CD4-positive, alpha-beta T cell treated with Interleukin-4 for 4 hours (primary cell): ENCODE results near the gene TMEM161A.
"Not testable (repeated sequence)": the region's sequence is repeated elsewhere in the genome, so short reads cannot be mapped to it uniquely, and the experiment has no call there.

Source experiments
- DNase-seq: peaks from one replicate; pipeline ENCODE4 v3.0.0-alpha.2; 2020

The TMEM161A gene

GRCh38 chr19:19120308-19121231, 17.7 kb downstream of the TMEM161A start:
- DNase-seq, result no peak

GRCh38 chr19:19119325-19120237, 18.7 kb downstream of the TMEM161A start:
- DNase-seq, result no peak

DNA sequence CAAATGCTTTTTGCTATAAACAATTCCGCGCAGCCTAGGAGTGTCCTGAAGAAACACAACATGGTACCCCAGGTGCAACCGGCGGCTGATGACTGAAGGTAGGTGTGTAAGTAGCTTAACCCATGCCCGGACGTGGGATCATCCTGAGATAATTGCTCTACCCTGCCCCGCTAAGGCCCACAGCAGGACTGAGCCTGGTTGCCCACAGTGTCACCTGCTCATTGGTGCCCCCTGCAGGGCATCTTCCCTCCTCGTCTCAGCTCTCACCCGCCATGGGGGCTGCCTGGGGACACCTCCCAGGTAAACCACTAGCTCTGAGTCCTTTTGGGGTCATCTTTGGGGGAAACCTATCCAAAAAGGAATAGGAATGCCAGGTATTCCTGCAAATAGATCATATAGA, 22.3 kb downstream of the TMEM161A start:
- peak; percentile 19 for DNase-seq

GRCh38 chr19:19113040-19113626, 25.1 kb downstream of the TMEM161A start:
- no peak for DNase-seq

- DNase-seq, result no peak
These were observed 26.2 kb downstream of the TMEM161A start for GRCh38 chr19:19111967-19112580.

GRCh38 chr19:19111136-19111835, 27.0 kb downstream of the TMEM161A start:
- no peak for DNase-seq

DNA sequence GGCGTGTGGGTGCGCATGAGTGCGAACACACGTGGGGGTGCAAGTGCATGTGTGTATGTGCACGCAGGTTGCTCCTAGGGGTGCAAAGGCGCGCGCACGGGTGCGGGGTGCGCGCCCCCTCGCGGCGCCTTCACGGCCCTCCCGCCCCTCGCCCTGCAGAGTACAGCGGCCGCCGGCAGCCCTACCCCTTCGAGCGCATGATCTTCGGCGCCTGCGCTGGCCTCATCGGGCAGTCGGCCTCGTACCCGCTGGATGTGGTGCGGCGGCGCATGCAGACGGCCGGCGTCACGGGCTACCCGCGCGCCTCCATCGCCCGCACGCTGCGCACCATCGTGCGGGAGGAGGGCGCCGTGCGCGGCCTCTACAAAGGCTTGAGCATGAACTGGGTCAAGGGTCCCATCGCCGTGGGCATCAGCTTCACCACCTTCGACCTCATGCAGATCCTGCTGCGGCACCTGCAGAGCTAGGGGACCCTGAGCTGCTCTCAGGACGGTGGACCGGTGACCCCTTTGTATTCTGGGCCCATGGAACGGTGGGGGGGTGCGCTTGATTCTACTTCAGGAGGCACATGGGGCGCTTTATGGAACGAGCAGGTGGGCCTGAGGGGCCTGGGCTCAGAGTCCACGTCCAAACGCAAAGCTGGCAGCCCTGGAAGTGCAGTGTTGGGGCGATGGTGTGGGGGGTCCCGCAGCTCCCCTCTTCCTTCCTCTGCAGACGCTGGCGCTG, 27.7 kb downstream of the TMEM161A start:
- no peak for DNase-seq

GRCh38 chr19:19109601-19110000, 28.7 kb downstream of the TMEM161A start:
- DNase-seq, result no peak

DNA sequence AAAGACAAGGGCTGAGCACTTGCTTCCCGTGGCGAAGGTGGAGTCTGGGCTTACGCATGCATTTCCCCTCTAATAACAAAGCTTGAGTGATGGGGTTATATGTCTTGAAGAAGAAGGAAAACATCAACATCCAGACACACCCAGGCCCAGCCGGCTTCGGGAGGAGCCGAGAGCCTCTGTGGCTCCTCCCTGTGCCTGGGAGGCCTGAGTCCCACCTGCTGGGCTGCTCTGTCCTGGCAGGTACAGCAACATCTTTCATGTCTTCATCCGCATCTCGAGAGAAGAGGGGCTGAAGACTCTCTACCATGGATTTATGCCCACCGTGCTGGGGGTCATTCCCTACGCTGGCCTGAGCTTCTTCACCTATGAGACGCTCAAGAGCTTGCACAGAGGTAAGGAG, 30.6 kb downstream of the TMEM161A start:
- no peak for DNase-seq

GRCh38 chr19:19106938-19107337, 31.3 kb downstream of the TMEM161A start:
- DNase-seq, result not testable (repeated sequence)

GRCh38 chr19:19106056-19106551, 32.2 kb downstream of the TMEM161A start:
- no peak for DNase-seq

DNA sequence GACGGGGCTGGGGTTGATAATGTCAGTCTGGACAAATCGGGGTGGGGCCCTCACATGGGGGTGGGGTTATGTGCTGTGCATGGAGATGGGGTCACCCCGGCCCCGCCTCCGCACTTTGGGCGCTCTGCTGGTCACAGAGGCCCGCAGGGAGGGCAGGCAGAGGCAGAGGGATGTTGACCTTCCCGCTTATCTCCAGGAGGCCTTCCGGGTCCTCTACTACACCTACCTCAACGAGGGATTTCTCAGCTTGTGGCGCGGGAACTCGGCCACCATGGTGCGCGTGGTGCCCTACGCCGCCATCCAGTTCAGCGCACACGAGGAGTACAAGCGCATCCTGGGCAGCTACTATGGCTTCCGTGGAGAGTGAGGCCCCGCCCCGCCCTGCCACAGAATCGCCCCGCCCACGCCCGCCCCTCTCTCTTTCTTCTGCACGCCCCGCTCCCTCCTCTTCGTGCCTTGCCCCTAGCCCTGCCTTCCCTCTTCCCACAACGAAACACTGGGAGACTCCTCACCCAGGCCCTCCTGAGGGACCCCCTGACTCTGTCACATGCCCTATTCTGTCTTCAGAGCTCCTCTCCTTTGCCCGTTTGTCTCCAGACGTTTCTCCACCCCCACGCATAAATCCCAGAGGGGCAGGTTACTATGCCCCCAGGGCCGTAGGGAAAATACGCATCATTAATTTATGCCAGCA, 32.8 kb downstream of the TMEM161A start:
- DNase-seq, result no peak

DNA sequence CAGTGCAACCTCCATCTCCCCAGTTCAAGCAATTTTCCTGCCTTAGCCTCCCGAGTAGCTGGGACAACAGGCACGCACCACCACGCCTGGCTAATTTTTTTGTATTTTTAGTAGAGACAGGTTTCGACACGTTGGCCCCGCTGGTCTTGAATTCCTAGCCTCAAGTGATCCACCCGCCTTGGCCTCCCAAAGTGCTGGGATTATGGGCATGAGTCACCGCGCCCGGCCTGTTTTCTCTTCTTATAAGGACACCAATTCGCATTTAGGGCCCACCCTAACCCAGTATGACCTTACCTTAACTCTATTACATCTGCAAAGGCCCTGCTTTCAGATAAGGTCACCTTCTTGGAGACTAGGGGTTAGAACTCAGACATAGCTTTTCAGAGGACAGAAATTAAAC, 35.1 kb downstream of the TMEM161A start:
- DNase-seq, result no peak

- not testable (repeated sequence) for DNase-seq
These were observed 35.7 kb downstream of the TMEM161A start for GRCh38 chr19:19102566-19102965.

DNA sequence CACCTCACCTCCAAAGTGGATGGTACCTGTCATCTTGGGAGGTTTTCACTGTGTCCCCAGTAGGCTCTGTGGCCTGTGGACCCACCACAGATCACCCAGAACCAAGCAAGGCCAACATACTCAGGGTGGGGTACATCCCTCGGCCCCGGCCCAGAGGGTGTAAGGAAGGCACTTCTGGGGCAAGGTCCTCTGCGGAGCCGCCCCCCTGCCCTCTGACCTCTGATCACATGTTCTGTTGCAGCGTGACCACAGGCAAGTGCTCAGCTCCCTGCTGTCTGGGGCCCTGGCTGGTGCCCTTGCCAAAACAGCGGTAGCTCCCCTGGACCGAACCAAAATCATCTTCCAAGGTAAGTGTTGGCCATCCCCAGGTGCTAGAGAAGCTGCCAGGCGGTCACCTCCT, 36.7 kb downstream of the TMEM161A start:
- no peak for DNase-seq

DNA sequence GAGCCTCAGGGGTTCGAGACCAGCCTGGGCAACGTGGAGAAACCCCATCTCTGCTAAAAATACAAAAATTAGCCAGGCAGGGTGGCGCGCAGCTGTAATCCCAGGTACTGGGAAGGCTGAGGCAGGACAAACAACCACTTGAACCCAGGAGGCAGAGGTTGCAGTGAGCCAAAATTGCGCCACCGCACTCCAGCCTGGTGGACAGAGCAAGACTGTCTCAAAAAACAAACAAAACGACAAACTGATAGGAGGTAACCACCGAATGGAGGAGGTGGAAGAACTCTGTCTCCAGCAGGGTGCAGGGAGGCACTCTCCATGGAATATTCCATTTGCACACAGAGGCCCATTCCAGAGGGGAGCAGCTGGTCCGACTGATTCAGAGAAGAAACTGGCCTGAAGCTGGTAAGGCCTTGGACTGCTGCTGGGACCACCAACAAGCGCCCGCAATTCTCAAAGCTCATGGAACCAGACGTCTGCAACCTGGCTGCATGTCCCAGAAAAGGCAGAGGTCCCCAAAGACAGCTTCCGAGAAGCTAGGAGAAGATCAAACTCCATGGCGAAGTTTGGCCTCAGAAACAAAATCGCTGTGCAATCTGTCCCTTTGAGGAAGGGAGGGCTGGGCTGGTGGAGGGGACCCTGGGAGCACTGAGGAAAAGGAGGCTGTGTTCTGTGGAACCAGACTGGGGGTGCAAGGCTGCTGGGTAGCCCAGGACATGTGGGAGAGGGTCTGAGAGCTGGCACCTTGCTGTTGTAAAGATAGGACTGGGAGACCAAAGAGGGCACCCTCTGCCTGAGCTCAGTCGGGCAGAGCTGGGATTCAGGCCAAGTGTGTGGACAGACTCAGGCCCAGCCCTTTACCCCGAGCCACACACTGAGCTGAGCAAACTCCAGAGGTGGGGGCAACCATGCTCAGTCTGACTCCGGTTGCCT, 39.3 kb downstream of the TMEM161A start:
- no peak for DNase-seq

DNA sequence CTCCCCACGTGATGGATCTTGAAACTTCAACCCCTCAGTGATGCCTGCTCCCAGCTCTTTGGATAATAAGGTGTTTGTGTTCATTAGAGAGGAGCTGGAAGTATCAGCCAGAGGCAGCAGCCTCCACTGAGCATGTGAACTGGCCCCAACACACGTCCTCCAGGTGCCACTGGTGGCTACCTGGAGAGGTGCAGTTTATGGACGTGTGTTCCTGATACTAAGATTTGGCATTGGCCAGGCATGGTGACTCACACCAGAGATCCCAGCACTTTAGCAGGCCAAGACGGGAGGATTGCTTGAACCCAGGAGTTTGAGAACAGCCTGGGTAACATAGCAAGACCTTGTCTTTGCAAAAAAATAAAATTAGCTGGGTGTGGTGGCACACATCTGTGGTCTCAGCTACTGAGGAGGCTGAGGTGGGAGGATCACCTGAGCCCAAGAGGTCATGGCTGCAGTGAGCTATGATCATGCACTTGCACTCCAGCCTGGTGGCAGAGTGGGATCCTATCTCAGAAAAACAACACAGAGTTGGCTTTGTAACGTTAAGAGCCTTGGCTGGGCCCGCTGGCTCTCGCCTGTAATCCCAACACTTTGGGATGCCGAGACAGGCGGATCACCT, 40.1 kb downstream of the TMEM161A start:
- no peak for DNase-seq

GRCh38 chr19:19096641-19097627, 41.3 kb downstream of the TMEM161A start:
- no peak for DNase-seq
